Measurements from ENCODE around the gene DERA.
"Not testable (repeated sequence)": the region's sequence is repeated elsewhere in the genome, so short reads cannot be mapped to it uniquely, and the experiment has no call there.

DERA gene

DNA sequence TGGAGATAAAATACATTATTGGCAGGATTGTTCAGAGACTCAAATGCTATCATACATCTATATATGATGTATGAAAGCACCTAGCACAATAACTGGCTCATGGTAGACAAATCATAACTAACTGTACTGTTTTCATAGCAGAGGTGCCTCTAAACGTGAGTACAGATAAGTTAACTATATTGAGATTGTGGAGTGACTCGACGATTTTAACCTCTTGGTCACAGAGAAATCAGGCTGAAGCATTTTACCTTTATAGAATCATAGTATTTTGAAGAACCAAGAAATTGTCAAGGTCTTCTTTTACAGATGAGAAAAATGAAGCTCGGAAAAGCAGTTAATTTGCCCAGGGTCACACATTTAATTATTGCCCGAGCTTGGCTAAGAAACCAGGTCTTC lies 666 bp upstream of the DERA start:
- no peak for DNase-seq

DNA sequence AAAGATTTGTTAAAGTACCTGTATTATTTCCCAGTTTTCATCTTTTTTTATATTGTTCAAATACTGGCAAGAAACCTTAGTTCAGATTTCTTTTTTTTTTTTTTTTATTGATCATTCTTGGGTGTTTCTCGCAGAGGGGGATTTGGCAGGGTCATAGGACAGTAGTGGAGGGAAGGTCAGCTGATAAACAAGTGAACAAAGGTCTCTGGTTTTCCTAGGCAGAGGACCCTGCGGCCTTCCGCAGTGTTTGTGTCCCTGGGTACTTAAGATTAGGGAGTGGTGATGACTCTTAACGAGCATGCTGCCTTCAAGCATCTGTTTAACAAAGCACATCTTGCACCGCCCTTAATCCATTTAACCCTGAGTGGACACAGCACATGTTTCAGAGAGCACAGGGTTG lies 799 bp downstream of the DERA start:
- DNase-seq: not testable (repeated sequence)

DNA sequence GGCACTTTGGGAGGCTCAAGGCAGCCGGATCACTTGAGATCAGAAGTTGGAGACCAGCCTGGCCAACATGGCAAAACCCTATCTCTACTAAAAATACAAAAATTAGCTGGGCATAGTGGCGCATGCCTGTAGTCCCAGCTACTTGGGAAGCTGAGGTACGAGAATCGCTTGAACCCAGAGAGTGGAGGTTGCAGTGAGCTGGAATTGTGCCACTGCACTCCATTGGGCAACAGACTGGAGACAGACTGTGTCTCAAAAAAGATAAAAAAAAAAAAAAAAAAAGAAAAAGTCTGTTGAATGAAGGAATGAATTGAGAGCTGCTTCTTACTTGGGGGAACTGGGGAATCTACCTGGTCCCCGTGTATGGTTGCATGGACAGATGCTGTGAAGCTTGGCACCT lies 3.0 kb downstream of the DERA start:
- DNase-seq: not testable (repeated sequence)

DNA sequence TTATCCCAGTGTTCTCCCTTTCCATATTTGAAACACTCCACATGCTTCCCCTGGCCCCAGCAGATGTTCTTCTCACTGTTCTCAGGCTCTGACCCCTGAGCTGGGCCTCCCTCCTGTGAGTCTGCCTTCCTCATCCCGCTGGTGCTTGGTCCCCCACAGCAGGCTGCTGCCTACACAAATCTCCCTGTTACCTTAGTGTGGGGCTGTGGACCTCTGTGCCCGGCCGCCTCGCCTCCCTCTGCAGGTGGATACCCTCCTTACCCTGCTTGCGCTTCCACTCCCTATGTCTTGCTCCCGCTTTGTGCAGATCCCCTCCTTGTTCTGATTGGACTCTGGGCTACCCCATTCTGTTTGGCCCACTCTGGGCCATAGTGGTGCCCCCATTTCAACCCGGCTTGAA lies 6.9 kb downstream of the DERA start:
- DNase-seq: no peak

DNA sequence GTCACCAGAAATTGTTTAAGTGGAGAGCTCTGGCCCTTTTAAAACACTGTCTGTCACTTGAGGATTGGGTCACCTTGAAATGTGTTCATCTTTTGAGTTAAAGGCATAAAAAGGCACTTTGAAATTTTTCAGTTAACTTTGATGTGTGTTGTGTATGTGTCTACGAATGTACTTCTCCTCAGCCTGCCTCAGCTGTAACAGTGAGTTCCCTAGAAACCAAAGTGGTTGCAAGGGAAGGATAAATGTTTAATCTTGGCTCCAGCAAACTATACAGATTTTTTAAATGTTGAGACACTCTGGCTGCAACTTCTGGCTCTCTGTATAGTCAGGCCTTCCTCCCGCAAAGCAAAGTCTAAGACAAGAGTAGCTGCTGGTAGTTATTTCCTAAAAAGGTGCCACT lies 8.3 kb downstream of the DERA start:
- DNase-seq: no peak

DNA sequence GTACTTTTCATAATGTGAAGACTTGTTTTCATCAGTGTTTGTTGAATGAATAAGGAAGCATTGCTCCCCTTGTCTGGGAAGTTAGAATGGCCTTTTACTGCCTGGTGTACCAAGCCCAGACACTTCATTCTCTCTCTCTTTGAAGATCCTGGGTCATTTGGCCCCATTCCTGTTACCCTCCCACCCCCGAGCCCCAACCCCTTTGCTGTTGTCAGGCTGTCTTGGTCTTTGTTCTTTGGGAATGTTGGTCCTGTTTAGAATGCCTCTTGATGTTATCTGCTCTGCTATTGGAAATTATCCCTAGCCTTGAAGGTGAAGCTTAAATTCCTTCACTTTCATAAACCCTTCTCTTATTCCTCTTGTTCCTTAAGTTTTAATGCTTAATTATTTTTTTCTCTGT lies 13.8 kb downstream of the DERA start:
- DNase-seq: no peak

DNA sequence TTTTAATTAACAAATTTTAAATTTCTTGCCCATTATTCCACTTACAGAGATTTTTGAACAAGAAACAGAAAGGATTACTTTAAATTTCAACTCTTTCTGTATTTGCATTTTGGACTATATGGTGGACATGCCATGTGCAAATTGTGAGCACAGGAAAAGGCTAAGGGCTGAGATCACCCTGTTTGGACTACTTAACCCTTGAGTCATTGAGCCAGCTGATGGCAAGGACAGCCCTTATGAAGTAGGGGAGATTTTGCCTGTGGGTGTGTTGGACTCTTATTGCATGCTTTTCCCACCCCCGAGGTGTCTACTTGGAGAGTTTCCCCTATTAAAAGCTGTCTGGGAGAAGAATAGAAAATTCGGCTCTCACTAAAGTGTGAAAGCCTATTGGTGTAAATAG lies 17.2 kb downstream of the DERA start:
- no peak for DNase-seq

DNA sequence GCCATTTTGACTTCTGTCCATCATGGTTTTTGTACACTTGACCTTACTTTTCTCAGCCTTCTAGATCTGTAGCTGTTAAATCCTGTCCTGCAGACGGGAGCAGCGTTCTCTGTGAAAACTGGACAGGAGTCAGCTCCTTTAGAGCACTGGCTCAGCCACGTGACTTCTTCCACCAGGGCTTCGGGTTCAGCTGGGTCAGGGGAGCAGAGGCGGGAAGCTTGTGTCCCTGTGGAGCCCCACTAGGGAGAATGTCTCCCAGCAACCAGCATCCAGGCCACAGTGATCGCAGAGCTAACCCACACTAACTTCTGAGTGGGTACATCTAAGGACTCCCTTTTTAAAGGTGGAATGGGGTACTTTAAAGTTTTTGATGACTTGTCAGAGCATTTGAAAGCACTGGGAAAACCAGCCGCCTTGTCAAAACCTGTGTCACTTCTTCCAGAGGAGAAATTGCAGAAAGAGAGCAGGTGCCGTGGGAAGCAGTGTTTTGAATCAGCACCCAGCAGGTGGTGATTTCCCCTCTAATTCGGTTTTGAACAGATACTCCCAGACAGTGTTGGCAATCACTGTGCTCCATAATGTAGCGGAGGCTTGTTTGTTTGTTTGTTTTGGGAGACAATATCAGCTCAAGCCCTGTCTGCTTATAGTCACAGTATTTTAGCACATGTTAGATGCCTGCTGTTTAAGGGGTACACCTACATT lies 17.9 kb downstream of the DERA start:
- DNase-seq: no peak

DNA sequence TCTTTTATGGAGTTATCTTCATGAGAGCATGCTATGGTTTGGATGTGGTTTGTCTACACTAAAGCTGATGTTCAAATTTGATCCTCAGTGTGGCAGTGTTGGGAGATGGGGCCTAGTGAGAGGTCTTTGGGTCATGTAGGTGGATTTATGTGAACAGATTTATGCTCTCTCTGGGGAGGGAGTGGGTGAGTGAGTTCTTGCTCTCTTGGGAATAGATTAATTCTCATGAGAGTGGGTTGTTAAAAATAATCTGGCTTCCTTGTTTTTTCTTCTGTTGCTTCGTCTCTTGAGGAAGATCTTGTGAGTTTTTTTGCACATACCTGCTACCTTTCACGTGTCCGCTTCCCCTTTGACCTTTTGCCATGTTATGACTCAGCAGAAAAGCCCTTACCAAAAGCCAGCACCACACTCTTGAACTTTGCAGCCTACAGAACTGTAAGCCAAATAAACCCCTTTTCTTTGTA lies 20.5 kb downstream of the DERA start:
- no peak for DNase-seq

DNA sequence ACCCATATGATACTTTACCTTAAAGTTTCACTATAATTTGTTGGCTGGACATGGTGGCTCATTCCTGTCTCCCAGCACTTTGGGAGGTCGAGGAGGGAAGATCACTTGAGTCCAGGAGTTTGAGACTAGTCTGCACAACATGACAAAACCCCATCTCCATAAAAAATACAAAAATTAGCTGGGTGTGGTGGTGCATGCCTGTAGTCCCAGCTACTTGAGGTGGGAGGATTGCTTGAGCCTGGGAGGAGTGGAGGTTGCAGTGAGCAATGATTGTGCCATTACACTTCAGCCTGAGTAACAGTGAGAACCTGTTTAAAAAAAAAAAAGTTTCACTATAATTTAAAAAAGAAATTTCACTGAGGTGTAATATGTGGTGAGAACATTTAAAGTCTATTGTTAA lies 21.2 kb downstream of the DERA start:
- DNase-seq: no peak

DNA sequence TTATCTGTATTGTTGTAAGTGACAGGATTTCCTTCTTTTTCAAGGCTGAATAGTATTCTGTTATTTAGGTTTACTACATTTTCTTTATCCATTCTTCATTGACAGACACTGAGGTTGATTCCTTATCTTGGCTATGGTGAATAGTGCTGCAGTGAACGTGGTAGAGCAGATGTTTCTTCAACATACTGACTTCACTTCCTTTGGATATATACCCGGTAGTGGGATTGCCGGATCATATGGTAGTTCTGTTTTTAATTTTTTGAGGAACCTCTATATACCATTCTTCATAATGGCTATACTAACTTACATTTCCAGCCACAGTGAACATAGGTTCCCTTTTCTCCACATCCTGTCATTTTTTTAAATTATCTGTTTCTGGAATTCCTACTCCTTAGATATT lies 21.8 kb downstream of the DERA start:
- no peak for DNase-seq

DNA sequence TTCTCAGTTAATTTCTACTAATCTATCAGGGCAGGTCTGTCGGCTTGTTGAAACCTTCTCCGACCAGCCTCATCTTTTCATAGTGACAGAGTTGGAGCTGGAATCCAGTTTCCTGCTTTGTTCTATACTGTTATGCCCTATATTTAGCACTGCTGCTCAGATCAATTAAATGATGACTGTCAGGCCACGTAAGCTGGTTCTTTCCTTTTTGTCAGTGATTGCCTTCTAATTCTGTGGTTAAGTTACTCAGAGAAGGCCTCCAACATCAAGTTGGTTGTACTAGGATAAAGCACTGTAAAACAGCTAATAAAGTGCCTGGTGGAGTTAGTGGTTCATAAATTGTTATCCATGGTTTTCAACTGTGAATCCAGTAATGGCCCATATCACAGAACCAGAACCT lies 22.6 kb downstream of the DERA start:
- no peak for DNase-seq

DNA sequence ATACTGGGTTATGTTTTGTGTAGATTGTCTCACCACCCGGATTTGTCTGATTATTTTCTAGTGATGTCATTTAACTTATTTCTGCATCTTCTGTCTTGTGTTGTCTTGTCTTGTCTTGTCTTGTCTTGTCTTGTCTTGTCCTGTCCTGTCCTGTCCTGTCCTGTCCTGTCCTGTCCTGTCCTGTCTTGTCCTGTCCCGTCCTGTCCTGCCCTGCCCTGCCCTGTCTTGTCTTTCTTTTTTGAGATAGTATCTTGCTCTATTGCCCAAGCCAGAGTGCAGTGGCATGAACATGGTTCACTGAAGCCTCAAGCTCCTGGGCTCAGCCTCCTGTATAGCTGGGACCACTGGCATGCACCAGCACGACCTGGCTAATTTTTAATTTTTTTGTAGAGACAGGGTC lies 25.6 kb downstream of the DERA start:
- DNase-seq: no peak

DNA sequence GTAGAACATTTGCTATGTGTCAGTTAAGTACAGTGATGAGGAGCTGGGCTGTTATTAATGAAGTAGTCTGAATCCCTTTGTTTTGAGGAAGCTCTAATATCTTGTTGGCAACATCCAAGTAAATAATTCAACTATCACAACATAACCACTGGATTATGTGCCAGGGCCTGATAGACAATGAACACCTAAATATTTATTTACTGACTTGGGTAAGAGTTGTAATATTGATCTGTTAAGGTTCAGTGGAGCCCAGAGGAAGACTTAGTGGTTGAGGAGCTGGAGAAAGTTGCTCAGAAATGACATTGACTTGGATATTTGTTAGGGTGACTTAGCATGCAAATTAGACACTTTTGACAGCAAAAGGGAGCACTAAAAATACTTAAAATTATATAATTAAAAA lies 26.8 kb downstream of the DERA start:
- DNase-seq: no peak

DNA sequence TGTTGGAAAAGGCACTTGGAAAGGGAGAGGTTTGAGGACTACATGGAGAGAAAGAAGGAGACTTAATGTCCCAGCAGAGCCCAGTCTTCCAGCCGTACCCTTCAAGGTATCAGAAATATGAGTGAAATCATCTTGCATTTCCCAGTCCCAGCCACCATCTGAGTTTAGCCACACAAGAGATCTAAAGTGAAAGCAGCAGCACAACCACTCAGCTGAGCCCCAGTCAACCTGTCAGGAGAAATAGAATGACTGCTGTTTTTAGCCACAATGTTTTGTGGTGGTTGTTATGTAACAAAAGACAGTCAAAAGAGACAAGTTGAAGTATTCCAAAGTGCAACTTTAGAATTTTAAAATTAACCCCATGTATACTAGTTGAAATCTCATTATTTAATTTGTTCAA lies 28.0 kb downstream of the DERA start:
- DNase-seq: no peak

DNA sequence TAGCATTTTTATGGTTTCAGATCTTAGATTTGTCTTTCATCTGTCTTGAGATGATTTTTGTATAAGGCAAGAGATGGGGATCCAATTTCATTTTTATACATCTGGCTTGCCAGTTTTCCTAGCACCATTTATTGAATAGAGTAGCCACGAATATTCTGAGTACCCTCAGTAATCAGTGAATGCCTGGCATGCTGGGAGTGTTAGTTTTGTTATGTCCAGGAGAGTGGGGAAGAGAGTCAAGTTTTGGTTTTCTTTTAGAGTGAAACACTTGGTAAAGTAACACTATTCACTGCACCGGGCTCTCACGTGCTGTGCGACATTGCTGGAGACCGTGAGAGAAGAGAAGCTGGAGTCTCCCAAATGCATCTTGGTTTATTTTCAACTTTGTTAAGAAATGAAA lies 31.3 kb downstream of the DERA start:
- no peak for DNase-seq

DNA sequence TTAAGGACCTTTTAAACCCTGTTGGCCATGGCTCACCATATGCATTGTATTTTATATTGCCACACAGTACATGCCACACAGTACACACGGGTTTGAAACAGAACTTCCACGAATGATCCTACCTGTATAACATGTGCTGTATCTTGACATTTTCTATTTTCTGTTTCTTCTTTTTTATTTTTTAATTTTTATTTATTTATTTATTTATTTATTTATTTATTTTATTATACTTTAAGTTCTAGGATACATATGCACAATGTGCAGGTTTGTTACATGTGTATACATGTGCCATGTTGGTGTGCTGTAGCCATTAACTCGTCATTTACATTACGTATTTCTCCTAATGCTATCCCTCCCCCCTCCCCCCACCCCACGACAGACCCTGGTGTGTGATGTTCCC lies 32.4 kb downstream of the DERA start:
- DNase-seq: not testable (repeated sequence)

DNA sequence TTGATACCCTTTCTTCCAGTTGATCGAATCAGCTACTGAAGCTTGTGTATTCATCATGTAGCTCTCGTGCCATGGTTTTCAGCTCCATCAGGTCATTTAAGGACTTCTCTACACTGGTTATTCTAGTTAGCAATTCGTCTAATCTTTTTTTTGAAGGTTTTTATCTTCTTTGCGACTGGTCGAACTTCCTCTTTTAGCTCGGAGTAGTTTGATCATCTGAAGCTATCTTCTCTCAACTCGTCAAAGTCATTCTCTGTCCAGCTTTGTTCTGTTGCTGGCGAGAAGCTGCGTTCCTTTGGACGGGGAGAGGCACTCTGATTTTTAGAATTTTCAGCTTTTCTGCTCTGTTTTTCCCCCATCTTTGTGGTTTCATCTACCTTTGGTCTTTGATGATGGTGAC lies 37.3 kb downstream of the DERA start:
- DNase-seq: not testable (repeated sequence)

DNA sequence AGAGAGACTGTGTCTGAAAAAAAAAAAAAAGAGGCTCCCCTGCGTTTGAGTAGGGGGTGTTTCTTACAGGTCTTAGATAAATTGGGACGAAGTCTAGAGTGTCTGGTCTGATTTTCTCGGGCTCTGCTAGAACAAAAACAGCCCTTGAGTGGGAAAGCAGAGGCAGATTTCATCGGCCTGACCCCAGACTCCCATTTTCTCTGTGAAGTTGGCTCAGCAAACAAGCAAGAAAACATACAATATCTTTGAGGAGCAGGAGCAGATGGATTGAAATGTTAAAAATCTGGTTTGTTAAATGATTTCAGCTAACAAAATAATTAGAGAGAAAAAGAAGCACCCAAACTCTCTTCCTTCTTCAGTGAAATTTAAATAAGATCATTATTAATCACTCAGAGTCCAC lies 44.1 kb downstream of the DERA start:
- no peak for DNase-seq

DNA sequence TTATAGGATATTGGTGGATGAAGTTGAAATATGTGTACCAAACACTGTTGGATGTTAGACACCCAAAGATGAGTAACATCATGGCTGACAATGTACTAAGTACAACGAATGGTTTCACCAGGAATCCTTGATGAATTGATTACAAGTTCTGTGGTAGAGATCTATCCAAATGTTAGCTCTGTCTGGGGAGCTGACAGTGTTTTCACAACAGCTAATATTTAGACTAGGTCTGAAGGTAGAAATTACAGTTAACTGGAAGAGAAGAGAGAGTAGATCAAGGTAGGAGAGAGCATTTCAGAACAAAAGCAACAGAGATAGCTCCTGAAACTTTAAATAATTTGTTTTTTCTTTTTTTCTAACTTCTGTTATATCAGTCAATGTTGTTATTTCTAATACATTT lies 44.9 kb downstream of the DERA start:
- no peak for DNase-seq

DNA sequence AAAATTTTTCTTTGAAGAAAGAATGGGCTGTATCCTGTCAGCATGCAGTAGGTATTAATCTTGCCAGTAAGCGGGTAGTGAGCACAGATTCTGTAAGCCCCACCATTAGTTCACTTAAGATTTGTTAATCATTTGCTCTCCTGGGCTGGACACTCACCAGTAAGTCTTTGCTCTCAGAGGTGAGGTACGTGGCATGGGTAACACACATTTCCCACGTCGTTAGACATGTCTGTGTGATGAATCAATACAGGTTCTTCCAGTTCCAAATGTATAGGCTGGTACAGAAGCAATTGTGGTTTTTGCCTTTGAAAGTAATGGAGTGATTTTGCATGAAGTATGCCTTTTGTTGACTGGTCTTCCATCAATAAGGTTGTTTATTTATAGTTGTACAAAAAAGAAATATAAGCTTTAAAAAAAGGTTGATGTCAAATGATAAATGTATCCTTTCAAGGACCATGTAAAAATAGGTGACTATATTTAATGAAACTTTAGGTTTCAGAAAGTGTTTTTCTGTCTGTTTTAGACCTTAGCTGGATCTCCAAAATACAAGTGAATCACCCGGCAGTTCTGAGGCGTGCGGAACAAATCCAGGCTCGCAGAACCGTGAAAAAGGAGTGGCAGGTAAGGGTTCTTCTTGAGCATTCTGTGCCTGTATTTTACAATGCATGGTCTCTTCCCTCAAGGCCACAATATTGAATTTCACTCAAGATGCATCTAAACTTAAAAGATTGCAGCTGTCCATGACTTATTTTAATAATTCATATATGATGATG lies 45.5 kb downstream of the DERA start:
- no peak for DNase-seq

DNA sequence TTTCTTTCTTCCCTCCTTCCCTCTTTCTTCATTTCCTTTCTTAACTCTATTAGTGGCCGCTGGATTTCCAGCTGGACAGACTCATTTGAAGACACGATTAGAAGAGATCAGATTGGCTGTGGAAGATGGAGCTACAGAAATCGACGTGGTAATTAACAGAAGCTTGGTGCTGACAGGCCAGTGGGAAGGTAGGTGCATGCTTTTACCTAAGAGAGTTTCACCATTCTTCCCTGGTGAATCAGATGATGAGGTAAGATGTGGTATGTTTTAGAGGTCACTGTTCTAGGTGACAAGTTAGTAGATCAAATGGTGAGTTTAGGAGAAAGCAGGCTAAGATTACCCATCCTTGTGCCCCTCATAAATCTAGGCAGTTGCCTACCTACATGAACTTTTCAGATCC lies 51.6 kb downstream of the DERA start:
- no peak for DNase-seq

DNA sequence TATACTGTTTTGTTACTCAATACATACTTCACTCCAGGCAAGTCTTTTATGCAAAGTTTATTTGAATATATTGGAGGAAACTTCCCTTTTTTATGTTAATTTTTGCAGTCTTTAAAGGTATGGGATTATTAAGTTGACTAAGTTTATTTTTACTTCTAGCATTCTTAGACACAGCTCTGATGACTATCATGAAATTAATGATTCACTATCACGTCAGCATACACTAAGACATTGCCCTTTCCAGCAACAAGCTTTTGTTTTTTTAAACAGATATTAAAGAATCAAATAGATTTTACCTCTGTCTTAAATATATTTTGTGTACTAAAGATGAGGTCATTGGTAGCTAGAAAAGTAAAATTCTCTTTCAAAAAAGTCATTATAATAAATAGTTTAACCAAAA lies 52.1 kb downstream of the DERA start:
- DNase-seq: no peak

DNA sequence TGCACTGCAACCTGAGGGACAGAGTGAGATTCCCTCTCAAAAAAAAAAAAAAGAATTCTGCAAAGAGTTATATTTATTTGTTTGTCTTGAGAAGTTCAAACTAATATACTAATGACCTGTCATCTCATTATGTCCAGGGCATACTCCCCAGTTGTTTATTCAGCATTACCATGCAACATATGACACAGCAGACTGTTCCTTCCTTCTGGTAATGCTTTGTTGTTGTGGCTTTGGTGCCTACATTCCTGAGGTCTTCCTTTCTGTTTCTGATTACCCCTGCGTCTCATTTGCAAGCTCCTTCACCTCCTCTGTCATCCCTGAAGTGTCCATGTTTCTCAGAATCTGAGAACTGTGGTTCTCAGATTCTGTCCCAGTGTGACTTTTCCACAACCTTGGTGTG lies 55.3 kb downstream of the DERA start:
- no peak for DNase-seq

DNA sequence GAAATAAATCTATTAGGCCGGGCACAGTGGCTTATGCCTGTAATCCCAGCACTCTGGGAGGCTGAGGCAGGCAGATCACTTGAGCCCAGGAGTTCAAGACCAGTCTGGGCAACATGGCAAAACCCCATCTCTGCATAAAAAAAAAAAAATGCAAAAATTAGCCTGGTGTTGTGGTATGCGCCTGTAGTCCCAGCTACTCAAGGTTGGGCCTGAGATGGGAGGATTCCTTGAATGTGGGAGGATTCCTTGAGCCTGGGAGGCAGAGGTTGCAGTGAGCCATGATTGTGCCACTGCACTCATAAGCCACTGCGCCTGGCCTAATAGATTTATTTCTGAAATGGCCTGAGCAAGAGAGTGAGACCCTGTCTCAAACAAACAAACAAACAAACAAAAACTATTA lies 55.9 kb downstream of the DERA start:
- DNase-seq: not testable (repeated sequence)
